HL-60/S4 treated with retinoic acid at 250 ng/mL for 4 days and 3 days (cell line): ENCODE measurements around the gene APPBP2.
"Not testable (repeated sequence)": the region's sequence is repeated elsewhere in the genome, so short reads cannot be mapped to it uniquely, and the experiment has no call there.

Experiments
- in situ Hi-C: fragments of 300-500 bp; cut with MboI; formaldehyde crosslinking; loops from 2 replicates; pipeline ENCODE4 v1.7.0; 2022; ENCODE audit warnings: low sequenced_read_pairs

APPBP2 gene

DNA sequence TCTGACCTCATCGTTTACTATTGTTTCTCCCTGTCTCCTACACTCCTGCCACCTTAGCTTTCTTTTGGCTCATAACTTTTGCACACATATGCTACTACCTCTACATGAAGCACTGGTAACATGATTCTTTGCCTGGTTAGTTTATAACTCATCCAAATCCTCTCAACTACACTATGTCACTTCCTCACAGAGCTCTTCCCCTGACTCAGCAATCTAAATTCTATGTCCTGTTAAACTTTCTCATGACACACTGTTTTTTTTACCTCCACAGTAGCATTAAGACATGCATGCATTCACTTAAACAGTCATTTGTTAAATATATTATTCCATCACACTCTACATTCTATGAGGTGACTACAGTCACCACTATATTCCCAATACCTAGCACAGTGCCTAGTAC is 19.7 kb downstream of the APPBP2 start:
- in situ Hi-C loops = no loop called here

DNA sequence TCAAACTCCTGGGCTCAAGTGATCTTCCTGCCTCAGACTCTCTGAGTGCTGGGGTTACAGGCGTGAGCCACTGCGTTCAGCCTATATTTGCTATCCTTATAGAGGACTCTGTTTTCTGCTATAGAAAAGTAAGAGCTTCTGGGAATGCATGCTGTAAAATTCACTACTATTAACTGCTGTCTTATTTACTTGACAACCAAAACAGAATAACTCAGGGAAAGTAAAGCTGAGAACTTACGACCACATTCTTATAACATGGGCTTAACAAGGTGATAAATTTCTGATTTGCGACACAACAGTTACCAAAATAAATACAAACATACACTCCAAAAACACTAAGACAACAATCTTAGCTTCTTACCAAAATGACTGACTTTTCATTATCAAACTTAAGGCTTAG is 23.9 kb downstream of the APPBP2 start:
- in situ Hi-C loops = no loop called here

DNA sequence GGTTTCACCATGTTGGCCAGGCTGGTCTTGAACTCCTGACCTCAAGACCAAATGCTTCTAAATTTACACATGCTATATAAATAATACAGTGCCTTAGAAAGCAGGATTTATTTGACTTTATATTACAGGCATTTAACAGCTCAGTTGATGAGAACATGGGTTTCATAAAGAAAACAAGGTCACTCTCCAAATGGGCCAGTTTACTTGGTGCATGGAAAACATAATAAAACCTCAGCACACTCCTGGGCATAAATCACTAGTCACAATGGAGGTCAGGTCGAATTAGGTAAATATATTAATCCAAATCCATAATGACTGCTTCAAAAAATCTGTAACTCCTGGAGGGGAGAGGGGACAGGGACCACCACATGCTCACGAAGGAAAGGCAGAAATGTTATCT is 24.5 kb downstream of the APPBP2 start:
- in situ Hi-C loops = no loop called here

DNA sequence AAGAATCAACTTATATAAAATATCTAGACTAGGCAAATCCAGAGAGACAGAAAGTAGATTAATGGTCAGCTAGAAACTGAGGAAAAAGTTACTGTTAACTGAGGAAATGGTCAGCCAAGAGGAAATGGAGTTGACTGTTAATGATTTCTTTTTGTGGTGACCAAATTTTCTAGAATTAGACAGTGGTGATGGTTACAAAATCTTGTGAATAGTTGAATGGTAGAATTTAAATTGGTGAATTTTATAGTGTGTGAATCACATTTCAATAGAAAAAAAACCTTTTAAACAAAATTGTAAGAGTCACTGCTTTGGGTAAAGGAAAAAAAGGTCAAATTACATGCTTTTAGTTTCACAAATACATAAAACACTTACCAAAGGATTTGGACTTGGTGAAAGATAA is 30.0 kb downstream of the APPBP2 start:
- in situ Hi-C loops = no loop called here

DNA sequence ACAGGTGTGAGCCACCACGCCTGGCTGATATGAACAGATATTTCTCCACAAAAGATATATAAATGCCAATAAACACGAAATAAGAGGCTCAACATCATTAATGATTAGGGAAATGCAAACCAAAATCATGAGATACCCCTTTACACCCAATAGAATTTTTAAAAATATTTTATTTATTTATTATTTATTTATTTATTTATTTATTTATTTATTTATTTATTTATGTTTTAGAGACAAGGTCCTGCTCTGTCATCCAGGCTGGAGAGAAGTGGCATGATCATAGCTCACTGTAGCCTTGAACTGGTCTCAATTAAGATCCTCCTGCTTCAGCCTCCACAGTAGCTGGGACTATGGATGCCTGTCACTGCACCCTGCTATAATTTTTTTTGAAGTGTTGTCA is 30.8 kb downstream of the APPBP2 start:
- in situ Hi-C loops = no loop called here

DNA sequence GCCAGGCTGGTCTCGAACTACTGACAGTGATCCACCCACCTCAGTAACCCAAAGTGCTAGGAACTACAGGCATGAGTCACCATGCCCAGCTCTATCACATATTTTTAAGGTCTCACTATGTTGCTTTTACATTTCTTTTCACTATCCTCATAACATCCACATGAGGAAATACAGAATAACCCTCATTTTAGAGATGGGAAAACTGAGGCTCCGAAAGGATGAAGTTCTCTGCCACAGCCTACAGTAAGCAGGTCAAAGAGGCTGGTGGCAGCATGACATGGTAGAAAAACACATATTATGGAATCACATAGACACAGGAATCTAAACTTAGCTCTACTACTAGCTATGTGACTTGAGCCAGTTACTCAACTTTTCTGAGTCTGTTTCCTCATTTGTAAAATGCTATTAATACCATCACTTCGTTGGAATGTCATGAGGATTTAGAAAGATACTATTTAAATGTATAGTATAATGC is 32.2 kb downstream of the APPBP2 start:
- in situ Hi-C loops = no loop called here

DNA sequence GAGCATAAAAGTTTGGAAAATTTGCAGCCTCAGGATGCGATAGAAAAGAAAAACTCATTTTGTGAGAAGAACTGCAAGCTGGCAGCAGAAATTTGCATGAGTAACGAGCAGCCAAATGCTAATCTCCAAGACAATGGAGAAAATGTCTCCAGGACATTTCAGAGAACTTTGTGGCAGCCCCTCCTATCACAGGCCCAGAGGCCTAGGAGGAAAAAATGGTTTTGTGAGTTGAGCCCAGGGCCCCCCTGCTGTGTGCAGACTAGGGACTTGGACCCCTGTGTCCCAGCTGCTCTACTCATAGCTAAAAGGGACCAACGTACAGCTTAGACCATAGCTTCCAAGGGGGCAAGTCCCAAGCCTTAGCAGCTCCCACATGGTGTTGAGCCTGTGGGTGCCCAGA is 34.3 kb downstream of the APPBP2 start:
- in situ Hi-C loops = no loop called here

DNA sequence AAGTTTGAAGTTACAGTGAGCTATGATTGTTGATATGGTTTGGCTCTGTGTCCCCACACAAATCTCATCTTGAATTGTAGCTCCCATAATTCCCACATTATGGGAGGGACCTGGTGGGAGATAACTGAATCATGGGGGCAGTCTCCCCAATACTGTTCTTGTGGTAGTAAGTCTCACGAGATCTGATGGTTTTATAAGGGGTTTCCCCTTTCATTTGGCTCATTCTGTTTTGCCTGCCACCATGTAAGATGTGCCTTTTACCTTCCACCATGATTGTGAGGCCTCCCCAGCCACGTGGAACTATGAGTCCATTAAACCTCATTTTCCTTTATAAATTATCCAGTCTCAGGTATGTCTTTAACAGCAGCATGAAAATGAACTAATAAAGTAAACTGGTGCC is 35.4 kb downstream of the APPBP2 start:
- in situ Hi-C loops = not testable (repeated sequence)

DNA sequence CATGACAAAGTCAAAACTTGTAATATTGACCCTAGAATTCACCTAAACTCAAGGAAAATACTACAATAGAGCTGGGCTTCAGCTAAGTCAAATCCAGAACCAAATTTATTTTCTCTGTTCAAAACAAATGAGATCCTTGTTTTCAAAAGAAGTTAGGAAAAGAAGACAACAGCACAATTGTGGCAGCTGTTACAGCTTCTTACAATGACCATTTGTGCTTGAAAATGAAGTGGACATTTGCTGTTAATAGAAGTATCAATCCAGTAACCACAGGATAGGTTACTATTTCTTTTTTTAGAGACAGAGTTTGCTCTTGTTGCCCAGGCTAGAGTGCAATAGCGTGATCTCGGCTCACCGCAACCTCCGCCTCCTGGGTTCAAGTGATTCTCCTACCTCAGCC is 44.4 kb downstream of the APPBP2 start:
- in situ Hi-C loops = no loop called here

DNA sequence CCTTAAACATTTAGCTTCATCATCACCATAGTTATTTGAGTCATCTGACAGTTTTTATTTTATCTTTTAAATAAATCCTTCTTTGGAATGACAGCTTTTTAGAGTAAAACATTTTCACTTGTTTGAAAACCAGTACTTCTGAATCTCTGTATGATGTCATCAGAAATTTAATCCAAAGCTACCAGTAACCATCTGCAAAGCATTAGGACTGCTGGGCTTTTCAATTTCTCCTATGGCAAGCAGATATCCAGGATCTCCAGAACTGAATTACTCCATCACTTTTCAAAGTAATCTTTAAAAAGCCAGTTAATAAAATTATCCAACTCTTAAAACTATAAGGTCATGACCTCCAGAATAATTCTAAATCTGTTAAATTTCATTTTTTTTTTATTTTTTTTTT is 52.3 kb downstream of the APPBP2 start:
- in situ Hi-C loops = no loop called here

DNA sequence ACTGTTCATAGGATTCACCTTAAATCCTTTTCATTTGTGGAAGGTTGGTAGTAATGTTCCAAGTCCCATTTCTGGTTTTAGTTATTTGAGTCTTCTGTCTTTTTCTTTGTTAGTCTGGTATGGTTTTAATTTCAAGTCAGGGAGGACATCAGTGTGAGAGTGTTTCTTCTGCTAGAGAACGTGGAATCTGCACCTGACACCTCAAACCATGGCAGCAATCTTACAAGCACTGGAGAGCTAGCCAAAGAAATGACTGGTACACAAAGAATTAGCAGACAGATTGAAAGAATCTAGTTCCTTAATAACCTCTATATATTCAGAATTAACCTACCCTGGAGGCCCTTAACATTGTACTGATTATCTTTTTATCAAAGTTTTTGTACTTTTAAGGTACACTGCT is 53.6 kb downstream of the APPBP2 start:
- in situ Hi-C loops = no loop called here

DNA sequence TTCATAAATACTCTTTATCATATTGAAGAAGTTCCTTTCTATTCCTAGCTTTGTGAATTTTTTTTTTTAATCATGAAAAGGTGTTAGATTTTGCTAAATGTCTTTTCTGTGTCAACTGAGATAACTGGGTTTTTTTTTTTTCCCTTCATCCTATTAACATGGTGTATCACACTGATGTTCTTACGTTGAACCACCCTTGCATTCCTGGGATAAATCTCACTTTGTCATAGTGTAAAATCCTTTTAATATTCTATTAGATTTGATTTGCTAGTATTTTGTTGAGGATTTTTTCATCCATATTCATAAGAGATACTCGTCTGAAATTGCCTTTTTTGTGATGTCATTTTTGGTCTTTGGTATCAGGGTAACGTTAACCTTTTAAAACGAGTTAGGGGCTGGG is 54.6 kb downstream of the APPBP2 start:
- in situ Hi-C loops = no loop called here

DNA sequence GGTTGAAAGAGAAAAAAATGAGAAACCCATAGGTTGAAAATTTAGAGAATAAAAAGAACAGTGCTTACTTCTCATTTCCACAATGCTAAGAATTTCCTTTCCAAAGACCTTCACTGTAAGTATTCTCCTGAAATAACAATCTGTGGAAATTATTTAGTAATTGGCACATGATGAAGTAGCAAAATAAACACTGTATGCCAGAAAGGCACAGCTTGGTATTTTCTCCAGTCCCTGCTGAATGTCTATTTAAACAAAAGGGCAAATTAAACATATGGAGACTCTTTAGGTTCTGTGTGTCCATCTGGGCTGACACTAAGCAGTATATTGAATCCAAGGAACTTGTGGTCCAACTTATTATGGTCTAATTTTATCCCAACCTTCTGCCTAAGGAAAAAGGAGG is 57.7 kb downstream of the APPBP2 start:
- in situ Hi-C loops = no loop called here

DNA sequence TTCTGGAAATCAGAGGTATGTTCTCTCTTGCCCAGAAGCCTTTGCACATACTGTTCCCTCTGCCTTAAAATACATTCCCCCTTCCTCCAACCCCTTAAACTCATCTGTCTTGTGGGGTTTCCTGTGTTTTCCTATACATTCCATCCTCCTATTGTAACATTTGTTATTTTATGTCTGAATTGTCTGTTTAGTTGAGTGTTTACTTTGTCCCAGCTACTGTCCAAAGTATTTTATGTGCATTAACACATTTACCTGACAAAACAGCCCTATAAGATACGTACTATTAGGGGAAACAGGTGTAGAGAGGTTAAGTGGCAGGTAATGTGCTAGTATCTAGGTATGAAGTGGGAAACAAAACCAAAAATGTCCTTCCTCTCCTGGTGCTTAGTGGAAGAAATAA is 61.7 kb downstream of the APPBP2 start:
- in situ Hi-C loops = no loop called here

DNA sequence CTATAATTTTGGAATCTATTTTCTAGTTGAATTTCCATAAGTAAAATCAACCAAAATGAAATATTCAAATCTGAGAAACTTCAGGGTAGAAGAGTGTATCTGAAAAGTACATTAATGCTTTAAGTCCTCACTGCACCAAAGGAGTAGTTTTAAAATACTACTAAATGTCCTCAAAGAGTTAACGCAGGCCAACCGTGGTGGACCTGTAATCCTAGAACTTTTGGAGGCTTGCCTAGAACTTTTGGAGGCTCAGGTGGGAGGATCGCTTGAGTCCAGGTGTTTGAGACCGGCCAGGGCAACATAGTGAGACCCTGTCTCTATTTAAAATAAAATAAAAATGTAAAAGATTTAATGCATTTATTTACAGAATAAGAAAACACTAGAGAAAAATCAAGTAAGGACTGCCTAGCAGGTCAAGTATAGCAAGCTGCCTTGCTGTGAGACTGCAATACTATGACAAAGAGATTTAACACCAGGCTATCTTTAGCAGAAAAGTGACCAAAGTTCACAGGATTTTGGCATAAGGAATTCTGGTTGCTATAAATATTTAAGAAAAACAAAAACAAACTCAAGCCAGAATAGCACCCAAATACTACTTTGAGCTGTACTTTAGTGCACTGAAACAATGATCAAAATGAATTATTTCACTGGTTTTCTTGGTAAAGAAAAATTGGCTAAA is 62.7 kb downstream of the APPBP2 start:
- in situ Hi-C loops = no loop called here

DNA sequence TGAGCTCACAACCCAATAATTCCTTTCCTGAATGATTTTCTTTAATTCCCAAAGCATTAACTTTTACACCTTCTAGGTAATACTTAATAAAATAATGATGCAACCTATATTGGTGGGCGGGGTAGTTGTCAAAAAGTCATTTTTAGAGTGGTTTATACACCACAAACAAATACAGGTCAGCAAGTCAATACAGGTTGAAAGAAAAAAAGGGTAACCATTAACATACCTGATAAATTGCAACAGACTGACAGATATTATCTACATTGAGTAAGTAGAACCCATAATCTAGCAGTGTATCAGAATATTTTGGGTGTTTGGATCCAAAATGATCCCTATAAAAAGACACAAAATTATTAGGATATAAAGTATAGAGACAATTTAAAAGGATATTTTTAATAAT is 64.5 kb downstream of the APPBP2 start:
- in situ Hi-C loops = no loop called here

DNA sequence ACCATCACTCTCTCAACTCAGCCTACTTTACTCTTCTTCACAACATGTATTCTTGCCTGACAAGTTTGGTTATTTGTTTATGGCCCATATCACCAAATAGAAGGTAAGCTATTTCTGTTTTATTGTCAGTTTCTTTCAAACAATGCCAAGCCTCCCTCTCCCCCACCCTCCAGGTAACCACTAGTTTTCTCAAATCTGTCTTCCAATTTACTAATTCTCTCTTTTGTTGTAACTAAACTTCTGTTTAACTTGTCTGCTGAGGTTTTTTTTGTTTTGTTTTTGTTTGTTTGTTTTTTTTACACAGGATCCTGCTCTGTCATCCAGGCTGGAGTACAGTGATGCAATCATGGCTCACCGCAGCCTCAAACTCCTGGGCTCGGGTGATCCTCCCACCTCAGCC is 68.9 kb downstream of the APPBP2 start:
- in situ Hi-C loops = no loop called here

DNA sequence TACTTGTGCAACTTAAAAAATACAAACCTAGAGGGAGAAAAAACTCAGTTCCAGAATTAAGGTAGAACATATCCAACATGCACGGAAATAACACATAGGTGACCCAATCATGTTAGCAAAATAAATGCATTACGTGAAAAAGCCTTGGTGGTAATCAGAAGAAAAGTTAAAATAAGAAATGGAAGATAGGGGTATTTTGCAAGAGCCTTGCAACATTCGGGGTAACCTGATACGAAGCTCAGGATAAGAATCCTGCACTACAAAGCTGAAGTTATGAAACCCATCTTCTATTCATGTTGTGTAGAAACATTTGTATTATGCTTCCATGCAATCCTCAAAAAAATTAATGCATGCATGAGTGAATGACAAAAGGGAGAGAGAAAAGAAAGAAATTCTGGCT is 70.7 kb downstream of the APPBP2 start:
- in situ Hi-C loops = no loop called here

DNA sequence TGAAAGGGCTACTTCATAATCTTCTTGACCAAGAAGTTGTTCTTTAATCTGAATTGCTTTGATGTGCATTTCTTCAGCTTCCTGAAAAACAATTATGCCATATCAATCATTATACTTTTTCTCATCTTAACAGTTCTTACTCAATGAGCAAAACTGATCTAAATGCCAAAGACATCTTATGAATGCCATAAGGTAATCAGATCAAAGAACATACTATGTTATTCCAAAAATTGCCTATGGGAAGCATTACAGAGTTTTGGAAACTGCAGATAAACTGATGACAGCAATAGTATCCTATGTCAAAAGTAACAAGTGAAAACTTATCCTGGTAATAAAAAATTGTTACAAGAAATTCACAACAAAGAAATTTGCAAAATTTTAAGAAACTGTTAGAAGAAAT is 74.1 kb downstream of the APPBP2 start:
- in situ Hi-C loops = no loop called here

DNA sequence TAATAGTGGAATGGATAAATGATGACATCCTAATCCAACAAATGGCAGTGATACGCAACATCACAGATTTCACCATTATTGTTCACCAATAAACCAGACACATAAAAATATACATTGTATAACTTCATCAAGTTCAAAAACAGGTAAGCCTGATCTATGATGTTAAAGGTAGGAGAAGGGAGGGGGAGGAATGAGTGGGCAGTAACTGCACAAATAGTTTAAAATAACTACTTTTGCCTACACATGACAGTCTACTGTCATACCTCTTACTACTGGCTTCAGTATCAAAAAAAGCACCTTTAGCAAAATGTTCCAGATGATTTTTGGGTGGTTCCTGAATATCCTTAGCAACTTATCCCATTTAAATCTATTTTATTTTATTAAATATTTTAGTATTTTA is 75.0 kb downstream of the APPBP2 start:
- in situ Hi-C loops = no loop called here

DNA sequence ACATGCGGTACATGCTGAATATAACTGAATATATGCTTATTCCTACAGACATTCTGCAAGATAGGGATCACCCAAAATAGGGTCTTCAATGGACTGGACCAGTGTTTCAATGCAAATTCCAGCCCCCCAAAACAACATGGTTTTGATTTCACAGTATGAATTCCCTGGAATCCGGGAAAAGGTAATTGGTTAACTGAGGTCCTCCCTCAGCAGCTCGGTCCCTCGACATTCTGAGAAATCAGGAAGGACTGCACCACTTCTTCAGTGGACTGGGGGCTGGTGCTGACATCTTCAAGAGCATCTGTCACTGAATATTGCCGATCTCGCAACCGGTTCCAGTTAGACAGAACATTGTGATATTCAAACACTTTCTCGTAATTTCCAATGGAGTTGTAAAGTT is 78.7 kb downstream of the APPBP2 start:
- in situ Hi-C loops = loop anchor here (25.0 kb wide), 2 partner anchors 190 to 410 kb away; no protein-coding TSS in a partner anchor

DNA sequence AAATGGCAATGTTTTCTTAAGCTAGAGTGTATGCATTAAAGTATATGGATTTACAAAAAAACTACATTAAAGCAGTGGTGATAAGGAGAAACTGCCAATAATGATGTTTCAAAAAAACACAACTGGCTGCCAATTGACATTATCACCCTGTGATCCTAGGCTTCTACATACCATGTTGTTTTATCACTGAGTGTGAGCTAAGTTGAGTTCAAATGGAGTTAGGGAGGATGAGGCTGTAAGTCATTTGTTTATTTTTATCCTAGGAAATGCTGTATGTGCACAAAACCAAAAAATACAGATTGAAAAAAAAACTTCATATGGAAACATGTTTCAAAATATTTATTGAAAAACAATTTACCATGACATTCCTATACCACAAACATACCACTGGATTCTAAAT is 80.9 kb downstream of the APPBP2 start:
- in situ Hi-C loops = loop anchor here (25.0 kb wide), 2 partner anchors 192 to 408 kb away; no protein-coding TSS in a partner anchor

DNA sequence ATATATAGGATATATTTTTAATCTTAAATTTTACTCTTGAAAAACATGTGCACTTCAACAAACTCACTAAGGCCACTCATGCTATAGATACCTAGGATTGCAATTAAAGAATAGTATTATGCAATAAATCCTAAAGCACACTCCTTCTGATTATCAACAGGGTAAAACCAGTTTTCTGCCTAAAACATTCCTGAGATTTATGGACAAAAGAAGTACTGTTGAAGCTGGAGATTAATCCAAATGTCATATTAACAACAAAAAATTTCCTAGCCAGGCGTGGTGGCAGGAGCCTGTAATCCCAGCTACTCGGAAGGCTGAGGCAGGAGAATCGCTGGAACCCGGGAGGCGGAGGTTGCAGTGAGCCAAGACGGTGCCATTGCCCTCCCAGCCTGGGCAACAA is 82.3 kb downstream of the APPBP2 start:
- in situ Hi-C loops = loop anchor here (25.0 kb wide), 2 partner anchors 194 to 406 kb away; no protein-coding TSS in a partner anchor
